Mucosa of descending colon (tissue), 3 donors: ENCODE measurements around the gene ESYT2. TPM values are rescaled to one million over a fixed set of nuclear protein-coding genes. Genes with fewer than 3 reads are reported as not detected.
A peak's percentile ranks its signal among the peaks of the same experiment; 100 is the strongest.
"Not testable (repeated sequence)": the region's sequence is repeated elsewhere in the genome, so short reads cannot be mapped to it uniquely, and the experiment has no call there.

ENCODE experiments used
- ATAC-seq: fragments of 200-7000 bp; cut with Tn5 transposase; one replicate; pipeline ENCODE4 v1.9.1; 2020; ENCODE audit warnings: mild to moderate bottlenecking, moderate library complexity
- DNase-seq, 3 donors: peaks; one replicate each; pipeline ENCODE4 v3.0.0-alpha.2; 2020
- H3K36me3 ChIP-seq: fragments of 200-600 bp; one replicate; pipeline ENCODE4 v1.8.0; 2021; ENCODE audit warnings: low read depth, mild to moderate bottlenecking
- H3K4me1 ChIP-seq: fragments of 200-600 bp; one replicate; pipeline ENCODE4 v1.8.0; 2021; ENCODE audit warnings: low read depth, mild to moderate bottlenecking
- H3K4me3 ChIP-seq: fragments of 200-600 bp; one replicate; pipeline ENCODE4 v1.8.0; 2021; ENCODE audit warnings: mild to moderate bottlenecking
- H3K9me3 ChIP-seq: fragments of 200-600 bp; one replicate; pipeline ENCODE4 v1.8.0; 2021; ENCODE audit warnings: mild to moderate bottlenecking
- CTCF ChIP-seq: fragments of 200-600 bp; IDR thresholded peaks from one replicate; pipeline ENCODE4 v1.8.0; 2022; ENCODE audit warnings: antibody characterized with exemption, mild to moderate bottlenecking
- intact Hi-C, 2 donors: fragments of 100-400 bp; cut with DNase I in 1 of 2; cut with micrococcal nuclease in 1 of 2; formaldehyde crosslinking; loops; one replicate each; pipeline versions ENCODE4 v1.11.0 to v1.11.1; 2022; cut with DNase I, micrococcal nuclease
- total RNA-seq, 3 donors: library from RNA; stranded (reverse); fragmentation: NEBNext Ultra II Directional in 2 of 3; extraction: Animal tissue kit (Norgen Biotek cat#: 25700) in 2 of 3; gene quantifications; one replicate each; pipeline versions ENCODE4 v1.2.1 to v1.2.4, GENCODE V29; 2021 to 2023
- donor health status: DM: no; HTN: no; CAD: no; lungs with moderate emphysema.
- donor health status: DM: no; HTN: no; CAD: no.
- donor health status: DM: no; HTN: yes; CAD: no.

The ESYT2 gene
- total RNA-seq, 3 donors from 2014 or later = 66.8 to 89.3 (median 69.0) TPM

GRCh38 chr7:158706273-158706704 lies 123.0 kb downstream of the ESYT2 start:
- no peak for ATAC-seq
- Histone ChIP-seq H3K36me3 (no peaks in the 10 kb centered on the region), H3K4me1 (peaks cover 5% of the 10 kb centered on the region), H3K9me3 (no peaks in the 10 kb centered on the region), H3K4me3 (no peak overlapping the region)
- DNase-seq = no peak
- intact Hi-C loops = no loop called here
- no peak for TF ChIP-seq CTCF

GRCh38 chr7:158705234-158705850 lies 124.0 kb downstream of the ESYT2 start:
- intact Hi-C loops = no loop called here
- DNase-seq = no peak
- Histone ChIP-seq H3K36me3 (no peaks in the 10 kb centered on the region), H3K4me1 (peaks cover 5% of the 10 kb centered on the region), H3K4me3 (peak overlapping the region; percentile 45), H3K9me3 (no peaks in the 10 kb centered on the region)
- ATAC-seq = peak; percentile 10
- TF ChIP-seq CTCF = no peak

GRCh38 chr7:158704524-158705233 lies 124.6 kb downstream of the ESYT2 start, which contains the start of gene NCAPG2:
Gene NCAPG2, minus strand, starts transcription at chr7:158704804. Its CDS starts 2,905 bp downstream, at chr7:158701899.
- peaks cover 5% of the 10 kb centered on the region for H3K4me1 ChIP-seq
- intact Hi-C loops = no loop called here
- ATAC-seq (peak; percentile 99), DNase-seq (peak; percentile 99)
- H3K36me3 ChIP-seq = no peaks in the 10 kb centered on the region
- peak within 1 kb of the TSS; percentile 45 for H3K4me3 ChIP-seq
- H3K9me3 ChIP-seq = no peaks in the 10 kb centered on the region
- peak; percentile 44 for TF ChIP-seq CTCF

GRCh38 chr7:158703679-158704523 lies 125.4 kb downstream of the ESYT2 start:
- DNase-seq, intact Hi-C loops, ATAC-seq, H3K36me3 ChIP-seq, H3K4me1 ChIP-seq, H3K9me3 ChIP-seq: not testable (repeated sequence)
- peak overlapping the region; percentile 45 for H3K4me3 ChIP-seq

GRCh38 chr7:158702944-158703343 lies 126.4 kb downstream of the ESYT2 start:
- Histone ChIP-seq H3K4me1 (peaks cover 5% of the 10 kb centered on the region), H3K9me3 (no peaks in the 10 kb centered on the region), H3K36me3 (no peaks in the 10 kb centered on the region), H3K4me3 (no peak overlapping the region)
- no peak for TF ChIP-seq CTCF
- DNase-seq (no peak), ATAC-seq (no peak)
- intact Hi-C loops = no loop called here

- no peak overlapping the region for H3K4me3 ChIP-seq
- DNase-seq = no peak
- H3K4me1 ChIP-seq = peaks cover 5% of the 10 kb centered on the region
- no peaks in the 10 kb centered on the region for H3K36me3 ChIP-seq
- intact Hi-C loops = no loop called here
- no peak for ATAC-seq
- no peak for TF ChIP-seq CTCF
- no peaks in the 10 kb centered on the region for H3K9me3 ChIP-seq
Measured at GRCh38 chr7:158702196-158702595, 127.1 kb downstream of the ESYT2 start.
